Activated CD8-positive, alpha-beta memory T cell treated with anti-CD3 and anti-CD28 coated beads for 36 hours (primary cell): ENCODE data around the gene CHD5. TPM values are rescaled to one million over a fixed set of nuclear protein-coding genes. Genes with fewer than 3 reads are reported as not detected.

Experiments used
- CTCF ChIA-PET: fragments of 350-600 bp; sonication (Branson Sonifier 250); formaldehyde crosslinking; loops from one replicate; lab custom pipeline; 2021; ENCODE audit warnings: antibody characterized with exemption; lab: Charles Lee
- POLR2A ChIA-PET: fragments of 350-600 bp; sonication (Branson Sonifier 250); formaldehyde crosslinking; loops from one replicate; lab custom pipeline; 2021; ENCODE audit warnings: antibody characterized with exemption; lab: Charles Lee
- total RNA-seq, 2 experiments: library from RNA; stranded (reverse); gene quantifications; one replicate each; pipeline ENCODE4 v1.2.3, GENCODE V29; 2021

Gene CHD5
- total RNA-seq, 2 experiments from 2014 or later, result 0.57 to 0.78 TPM

DNA sequence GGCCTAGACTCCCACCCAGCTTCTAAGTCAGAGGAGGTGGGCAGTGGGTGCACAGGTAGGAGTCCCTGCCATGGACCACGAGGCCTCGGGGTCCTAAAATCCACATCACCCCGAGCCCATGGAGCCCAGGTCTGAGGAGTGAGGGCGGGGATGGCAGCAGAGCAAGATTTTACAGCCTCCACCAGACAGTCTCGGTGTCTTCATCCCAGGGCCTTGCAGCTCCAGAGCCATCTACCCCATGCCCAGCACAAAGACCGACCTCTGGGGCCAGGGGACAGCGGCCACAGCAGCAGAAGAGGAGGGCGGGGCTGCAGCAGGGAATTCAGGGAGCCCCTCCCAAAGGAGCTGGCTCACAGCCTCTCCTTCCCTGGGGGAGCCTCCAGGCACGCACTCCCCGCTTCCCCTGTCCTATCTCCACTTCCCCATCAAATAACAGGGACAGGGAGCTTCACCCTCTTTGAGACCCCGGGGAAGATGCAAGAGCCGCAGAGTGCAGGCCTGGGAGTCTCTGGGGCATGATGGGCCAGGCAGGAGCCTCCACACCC is 14.6 kb downstream of the CHD5 start:
- CTCF ChIA-PET, result no interaction called here
- POLR2A ChIA-PET, result no interaction called here

DNA sequence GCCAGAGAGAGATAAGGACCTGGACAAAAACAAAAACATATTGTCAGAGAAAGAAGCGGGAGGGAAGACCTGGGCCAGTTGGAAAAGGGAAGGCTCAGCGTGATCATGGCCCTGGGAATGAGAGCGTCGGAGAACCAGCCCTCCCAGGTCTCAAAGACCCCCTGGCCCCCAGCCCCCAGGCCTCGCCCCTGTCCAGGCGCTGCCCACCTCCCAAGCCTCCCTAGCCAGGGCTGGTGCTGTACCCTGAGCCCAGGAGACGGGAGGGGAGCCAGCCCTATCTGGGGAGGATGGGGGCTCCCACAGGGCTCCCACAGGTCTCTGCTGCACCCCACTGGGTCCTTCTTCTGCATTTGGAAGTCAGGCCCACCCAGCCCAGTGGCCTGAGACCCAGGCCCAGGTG is 15.1 kb downstream of the CHD5 start:
- POLR2A ChIA-PET, result interaction anchor here (0.5 kb wide), 1 partner anchor 23 kb away, joined by 8 read pairs; no protein-coding TSS in a partner anchor
- CTCF ChIA-PET, result no interaction called here

DNA sequence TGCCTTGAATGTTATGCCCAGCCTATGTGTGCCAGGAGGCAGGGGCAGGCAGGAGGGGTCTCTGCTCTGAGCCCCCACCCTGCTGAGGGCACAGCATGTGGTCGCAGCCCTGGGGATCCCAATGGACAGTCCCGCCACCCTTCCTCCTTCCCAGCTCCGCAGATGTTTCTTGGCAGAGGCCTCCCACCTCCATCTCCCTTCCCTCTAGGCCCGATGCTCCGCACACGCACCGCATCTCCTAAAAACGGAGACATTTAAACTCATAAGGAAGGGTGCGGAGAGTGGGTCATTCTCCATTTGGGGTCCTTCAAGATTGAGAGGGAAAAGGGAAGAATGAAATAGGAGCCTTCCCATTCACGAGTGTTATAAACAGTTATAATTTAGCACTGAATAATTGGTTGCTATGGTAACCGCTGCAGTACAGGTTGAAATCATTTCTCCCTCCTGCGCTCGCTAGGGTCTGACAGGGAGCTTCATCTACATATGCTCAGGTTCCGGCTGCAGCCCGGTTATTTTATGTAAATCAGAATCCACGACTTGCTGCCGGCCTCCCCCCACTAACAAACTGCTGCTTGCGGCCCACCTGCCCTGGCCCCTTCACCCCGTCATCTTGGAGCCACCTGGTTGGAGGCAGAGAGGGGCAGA is 16.0 kb downstream of the CHD5 start:
- CTCF ChIA-PET, result no interaction called here
- POLR2A ChIA-PET, result no interaction called here

DNA sequence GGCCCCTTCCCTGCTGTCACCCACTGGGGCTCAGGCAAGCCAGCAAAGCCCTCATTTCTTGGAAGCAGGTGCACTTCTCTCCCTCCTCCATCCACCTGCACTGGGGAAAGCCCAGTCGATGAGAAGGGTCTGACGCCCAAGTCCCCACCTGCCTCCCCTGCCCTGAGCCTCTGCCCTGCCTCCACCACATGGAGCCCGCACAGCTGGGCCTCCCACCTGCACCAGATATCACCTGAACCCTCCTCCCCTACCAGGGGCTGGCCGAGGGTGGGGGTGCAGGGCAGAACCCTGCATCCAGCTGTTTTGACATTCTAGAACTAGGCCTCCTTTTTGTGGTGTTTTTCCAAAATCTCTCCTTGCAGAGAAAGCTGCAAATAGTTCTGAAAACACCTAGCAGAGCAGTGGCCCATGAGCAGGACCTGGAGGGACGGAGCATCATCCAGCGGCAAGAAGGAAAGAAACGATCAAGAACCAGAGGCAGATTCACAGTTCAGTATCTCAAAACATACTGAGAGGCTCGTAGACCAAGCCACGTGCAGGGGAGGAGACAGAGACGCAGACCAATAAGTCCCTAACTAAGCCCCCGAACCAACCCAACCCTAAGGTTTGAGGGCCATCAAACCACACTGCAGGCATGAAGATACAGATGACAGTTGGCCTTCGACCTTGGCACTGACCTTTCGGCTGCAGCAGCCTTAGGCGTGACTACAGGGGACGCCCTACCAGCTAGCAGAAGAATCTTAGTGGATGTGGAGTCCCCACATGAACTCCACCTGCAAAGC is 16.7 kb downstream of the CHD5 start:
- ChIA-PET POLR2A (no interaction called here), CTCF (no interaction called here)

DNA sequence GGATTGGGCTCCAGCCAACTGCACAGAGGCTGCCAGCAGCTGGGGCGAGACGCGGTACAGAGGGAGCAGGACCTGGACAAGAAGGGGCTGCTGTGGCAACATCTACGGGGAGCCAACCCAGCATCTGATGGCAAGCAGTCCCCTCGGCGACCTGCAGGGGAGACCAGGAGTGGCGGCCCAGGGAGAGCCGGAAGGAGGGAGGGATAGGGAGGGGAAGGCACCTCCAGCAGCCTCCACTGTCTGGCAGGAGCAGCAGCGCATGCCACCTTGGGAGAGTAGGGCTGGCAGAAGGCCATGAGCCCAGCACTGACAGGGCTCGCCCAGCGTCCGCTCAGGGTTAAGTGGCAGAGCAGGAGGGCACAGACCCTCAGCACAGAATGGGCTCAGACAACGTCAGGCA is 17.3 kb downstream of the CHD5 start:
- ChIA-PET POLR2A (no interaction called here), CTCF (no interaction called here)

DNA sequence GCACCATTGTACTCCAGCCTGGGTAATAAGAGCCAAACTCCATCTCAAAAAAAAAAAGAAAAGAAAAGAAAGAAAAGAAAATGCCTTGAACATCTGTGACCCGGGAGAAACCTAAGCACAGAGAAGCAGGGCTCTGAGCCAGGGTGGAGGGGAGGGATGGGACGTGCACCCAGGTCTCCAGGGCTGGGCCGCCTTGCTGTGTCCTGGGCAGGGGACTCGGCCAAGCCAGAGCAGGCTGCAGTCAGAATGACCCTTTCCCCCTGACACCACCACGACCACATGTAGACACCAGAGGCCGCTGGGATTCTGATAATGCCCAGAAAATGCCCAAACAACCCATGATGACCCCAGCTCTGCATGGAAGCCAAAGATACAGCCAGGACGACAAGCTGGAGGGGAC is 17.8 kb downstream of the CHD5 start:
- POLR2A ChIA-PET, result no interaction called here

DNA sequence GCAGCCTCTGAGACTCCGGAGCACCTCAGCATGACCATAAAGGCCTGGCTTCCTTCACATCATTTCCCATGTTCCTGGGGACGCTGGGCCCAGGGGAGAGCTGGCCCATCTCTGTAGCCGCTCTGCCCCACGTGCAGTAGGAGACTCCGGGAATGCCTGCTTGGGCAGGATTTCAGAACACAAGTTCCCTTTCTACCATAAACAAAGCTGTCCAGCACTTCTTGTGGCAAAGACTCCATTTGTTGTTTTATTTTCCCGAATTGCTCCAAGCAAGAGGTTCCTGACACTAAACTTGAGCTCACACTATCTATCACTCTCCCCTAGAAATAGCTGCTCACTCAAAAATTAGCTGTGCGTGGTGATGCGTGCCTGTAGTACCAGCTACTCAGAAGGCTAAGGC is 21.9 kb downstream of the CHD5 start:
- CTCF ChIA-PET, result interaction anchor here (0.6 kb wide), 1 partner anchor 473 kb away, joined by 4 read pairs; no protein-coding TSS in a partner anchor
- POLR2A ChIA-PET, result no interaction called here

More for the DNA sequence above, 17.8 kb downstream of the CHD5 start:
- CTCF ChIA-PET, result no interaction called here

DNA sequence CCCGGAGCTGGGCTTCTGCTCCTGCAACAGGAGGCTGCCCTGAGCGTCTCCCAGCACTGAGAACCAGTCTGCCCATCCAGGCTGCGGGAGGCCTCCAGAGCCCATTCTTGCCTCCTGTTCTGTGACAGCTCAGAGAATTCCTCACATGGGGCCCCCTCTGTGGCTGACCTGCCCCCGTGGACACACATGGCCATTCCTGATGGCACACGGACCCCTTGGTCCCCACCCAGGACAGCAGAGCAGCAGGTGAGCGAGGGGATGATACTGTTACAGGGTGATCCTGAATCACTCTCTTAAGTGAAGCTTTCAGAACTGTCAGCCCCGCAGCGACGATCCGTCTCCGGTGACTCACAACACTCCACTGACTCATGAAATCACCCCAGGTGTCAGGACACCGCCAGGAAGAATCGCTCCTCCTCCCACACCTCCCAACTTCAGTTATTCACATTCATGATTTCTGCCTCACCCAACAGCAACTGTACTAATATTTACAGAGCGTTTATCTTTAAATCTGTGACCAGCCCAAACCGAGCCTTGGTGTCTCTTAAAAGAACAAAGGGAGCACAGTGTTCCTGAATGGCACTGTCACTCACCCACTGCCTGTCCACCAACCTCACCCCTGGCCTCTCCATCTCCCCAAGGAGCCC is 22.5 kb downstream of the CHD5 start:
- ChIA-PET CTCF (interaction anchor here (0.6 kb wide), 1 partner anchor 474 kb away, joined by 4 read pairs; no protein-coding TSS in a partner anchor), POLR2A (no interaction called here)

DNA sequence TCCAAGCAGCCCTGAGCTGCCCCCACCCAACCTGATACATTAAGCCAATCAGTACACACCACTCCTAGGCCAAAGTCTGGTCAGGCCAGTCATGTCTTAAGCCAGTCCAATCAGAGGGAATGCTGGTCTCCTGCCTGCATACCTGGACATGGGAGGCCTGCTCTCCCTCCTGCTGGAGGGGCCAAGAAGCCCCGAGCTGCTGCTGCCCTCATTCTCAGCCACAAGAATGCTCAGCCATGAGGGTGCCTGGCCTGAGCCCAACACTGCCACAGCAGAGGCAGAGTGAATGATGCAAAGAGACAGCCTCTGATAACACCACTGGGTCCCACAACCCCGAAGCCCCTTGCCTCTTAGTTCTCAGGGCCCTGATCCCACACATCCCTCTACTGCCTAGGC is 23.0 kb downstream of the CHD5 start:
- ChIA-PET POLR2A (no interaction called here), CTCF (no interaction called here)

DNA sequence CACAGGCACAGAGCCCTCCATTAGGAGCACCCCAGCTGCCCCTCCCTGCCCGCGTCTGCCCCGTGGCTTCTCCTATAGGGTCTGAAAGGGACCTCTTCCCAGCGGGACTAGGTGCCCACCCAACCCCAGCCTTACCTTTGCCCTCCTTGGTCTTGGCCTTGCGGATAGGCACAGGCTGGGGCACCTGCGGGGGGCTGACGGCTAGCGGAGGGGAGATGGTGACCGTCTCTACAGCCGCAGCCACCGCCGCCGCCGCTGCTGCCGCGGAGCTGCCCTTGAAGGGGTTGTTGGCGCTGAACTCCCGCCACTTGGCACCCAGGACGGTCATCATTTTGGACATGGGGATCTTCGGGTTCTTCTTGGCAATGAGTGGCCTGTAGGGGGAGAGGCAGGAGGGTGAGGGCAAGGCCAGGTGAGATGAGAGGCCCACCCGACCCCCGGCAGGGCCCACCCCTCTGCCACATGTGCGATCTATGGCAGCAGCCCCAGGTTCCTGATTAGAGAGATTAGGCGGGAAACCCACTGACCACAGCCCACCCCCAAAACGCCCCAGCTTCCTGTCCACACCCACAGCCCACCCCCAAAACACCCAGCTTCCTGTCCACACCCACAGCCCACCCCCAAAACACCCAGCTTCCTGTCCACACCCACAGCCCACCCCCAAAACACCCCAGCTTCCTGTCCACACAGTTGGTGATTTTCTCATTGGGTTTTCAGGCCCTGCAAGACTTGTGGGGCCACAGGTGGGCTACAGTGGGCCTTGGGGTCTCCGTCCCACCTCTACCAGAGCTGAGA is 25.4 kb downstream of the CHD5 start:
- POLR2A ChIA-PET, result no interaction called here
- CTCF ChIA-PET, result no interaction called here

DNA sequence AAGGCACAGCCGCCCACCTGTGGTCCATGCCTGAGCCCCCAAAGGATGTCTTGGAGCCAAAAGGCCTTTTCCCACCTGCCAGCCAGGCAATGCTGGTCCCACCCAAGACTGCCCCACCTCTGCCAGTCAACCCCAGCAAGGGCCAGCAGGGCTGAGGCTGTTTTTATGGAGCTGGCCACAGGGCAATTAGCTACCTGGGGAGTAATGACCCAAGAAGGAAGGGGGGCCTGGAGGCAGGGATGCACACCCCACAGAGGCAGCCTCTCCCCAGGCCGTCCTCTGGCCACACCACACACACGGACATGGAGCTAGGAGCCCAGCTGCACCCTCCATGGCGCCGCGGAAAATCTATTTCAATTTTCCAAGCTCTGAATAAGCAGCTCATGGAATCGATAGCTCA is 27.2 kb downstream of the CHD5 start:
- CTCF ChIA-PET, result no interaction called here

DNA sequence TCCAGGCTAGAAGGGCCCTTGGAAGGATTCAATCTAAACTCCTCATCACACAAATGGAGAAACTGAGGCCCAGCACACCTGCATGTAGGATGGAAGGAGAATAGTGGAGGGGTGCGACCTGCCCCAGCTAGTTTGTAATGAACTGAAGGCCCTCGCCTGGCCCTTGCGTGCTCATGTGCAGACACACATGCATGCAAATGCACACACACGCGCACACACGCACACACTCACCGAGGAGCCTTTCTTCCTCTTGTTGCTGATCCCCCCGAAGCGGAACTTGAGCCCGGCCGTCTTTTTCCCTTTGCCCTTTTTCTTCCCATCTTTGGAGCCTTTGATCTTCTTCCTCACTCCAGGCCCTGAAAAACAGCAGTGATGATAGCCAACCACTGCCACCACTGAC is 27.9 kb downstream of the CHD5 start:
- ChIA-PET POLR2A (no interaction called here), CTCF (no interaction called here)

More for the DNA sequence above, 27.2 kb downstream of the CHD5 start:
- POLR2A ChIA-PET, result no interaction called here

DNA sequence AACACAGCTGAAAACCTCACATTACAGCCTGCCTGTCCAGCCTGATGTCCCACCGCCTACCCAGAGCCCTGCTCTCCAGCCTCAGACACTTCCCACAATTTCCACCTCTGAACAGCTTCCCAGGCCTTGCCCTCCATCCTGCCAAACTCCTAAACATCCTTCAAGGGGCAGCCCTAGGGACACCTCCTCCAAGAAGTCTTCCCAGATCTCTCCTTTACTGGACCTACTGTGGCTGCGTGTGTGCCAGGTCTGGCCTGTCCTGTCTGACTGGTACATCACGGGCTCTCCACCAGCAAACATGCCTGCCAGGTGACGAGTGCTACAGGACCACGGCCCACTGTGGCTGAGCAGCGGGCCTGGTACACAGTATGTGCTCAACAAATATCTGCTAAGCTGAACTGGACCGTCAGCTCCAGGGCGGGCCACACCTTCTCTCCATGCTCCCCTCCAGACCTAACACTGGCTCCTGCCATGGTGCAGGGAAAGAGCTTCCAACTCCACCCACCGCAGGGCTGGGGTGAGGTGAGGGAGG is 28.8 kb downstream of the CHD5 start:
- ChIA-PET CTCF (no interaction called here), POLR2A (no interaction called here)

DNA sequence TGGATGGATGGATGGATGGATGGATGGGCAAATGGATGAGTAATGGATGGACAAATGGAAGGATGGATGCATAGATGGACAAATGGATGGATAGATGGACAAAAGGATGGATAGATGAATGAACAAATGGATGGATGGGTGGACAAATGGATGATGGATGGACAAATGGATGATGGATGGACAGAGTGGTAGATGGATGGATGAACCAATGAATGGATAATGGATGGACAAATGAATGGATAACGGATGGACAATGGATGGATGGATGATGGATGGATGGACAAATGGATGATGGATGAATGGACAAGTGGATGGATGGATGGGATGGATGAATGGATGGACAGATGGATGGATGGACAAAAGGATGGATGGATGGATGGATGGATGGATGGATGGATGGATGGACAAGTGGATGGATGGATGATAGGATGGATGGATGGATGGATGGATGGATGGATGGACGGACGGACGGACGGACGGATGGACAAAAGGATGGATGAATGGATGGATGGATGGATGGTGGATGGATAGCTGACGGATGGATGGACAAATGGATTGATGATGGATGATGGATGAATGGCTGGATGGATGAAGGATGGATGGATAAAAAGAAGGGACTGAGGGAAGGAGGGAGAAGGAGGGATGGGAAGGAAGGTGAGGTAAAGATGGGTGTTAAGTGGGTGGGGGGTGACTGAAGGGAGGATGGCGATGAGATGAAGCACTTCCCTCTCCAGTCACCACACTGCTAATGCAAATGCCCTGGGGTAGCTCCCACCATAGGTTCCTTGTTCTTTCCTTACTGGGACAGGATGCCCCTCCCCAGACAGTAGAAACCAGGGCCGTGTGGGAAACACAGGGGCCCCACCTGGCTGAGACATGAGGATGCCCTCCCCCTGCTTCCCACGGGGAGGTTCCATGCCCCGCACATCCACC is 29.8 kb downstream of the CHD5 start:
- CTCF ChIA-PET, result no interaction called here
- POLR2A ChIA-PET, result no interaction called here

DNA sequence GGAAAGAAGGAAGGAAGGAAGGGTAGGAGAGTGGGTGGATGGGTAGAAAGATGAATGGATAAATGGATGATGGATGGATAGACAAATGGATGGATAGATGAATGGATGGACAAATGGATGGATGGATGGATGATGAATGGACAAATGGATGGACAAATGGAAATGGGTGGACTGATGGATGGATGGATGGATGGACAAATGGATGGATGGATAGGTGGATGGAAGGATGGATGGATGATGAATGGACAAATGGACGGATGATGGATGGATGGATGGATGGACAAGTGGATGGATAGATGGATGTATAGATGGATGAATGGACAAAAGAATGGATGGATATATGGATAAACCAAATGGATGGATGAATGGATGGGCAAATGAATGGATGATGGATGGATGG is 30.5 kb downstream of the CHD5 start:
- ChIA-PET POLR2A (no interaction called here), CTCF (no interaction called here)

DNA sequence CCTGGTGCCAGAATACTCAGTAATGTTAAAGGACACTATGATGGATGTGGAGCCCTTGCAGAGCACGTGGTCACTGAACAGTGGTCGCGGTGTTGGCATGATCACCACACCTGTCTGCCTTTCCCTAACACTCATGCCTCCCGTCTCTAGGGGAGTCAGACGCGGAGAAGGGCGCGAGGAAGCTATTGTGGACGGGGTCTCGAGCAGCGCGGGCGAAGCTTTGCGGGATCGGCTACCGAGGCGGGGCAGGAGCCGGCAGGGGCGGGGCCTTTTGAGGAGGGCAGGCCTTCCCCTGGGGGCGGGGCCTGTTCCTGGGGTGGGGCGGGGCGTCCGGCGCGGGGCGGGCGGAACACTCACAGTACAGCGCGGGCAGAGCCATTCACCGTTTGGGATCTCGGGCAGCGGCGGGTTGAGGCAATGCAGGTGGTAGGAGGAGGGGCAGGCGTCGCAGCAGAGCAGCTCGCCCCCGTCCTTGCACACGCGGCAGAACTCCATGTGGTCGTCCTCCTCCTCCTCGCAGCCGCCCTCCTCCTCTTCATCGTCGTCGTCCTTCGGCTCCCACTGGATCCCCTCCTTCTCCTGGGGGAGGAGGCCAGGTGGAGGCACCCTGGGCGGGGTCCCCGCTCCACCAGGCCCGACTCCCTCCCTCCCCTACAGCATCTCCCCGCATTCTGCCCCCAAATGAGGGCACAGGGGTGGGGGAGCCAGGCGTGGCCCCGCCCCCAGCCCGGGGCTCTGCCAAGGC is 31.5 kb downstream of the CHD5 start:
- CTCF ChIA-PET, result no interaction called here
- POLR2A ChIA-PET, result no interaction called here

DNA sequence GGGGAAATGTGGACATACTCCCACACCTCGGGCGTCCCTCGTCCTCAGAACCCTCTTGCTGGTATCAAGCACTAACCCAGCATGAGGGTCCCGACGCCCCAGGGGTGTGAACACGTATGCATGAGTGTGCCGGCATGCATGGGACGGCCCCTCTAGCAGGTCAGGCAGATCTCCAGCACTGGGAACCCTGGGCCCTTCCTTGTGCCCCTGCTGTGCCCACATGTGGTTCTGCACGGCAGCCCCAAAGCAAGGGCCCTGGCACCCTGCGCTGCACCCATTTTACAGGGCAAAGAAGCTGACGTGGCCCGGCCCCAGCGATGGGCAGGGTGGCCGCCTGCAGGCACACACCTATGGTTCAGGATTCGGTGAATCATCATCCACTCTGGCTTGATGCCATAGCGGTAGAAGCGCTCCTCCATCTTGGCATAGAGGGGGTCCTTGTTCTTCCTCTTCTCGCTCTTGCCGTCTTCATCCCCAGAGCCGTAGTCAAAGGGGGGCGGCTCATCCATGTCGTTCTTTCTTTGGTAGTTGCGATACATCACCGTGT is 34.2 kb downstream of the CHD5 start:
- POLR2A ChIA-PET, result no interaction called here
- CTCF ChIA-PET, result no interaction called here
